Measurements from ENCODE around the gene SACM1L.

The SACM1L gene

GRCh38 chr3:45771166-45771775 is 82.1 kb downstream of the SACM1L start:
- CTCF ChIA-PET, result interaction anchor here (0.6 to 0.8 kb wide), 2 partner anchors 61 to 304 kb away, joined by 3 to 4 read pairs; no protein-coding TSS in a partner anchor
- H3K9me3 ChIP-seq (ENCODE audit: control insufficient read depth, insufficient read depth, low read depth, low read length), result no peaks in the 10 kb centered on the region

More at GRCh38 chr3:45771166-45771775, 82.1 kb downstream of the SACM1L start:
- no peak overlapping the region for H3K4me3 ChIP-seq (ENCODE audit: low read depth, low read length)
- no peak overlapping the region for H3K27ac ChIP-seq (ENCODE audit: extremely low read depth, low read depth, low read length)
- H3K36me3 ChIP-seq (ENCODE audit: control insufficient read depth in 2 of 2, insufficient read depth in 1 of 2, low read length in 2 of 2), result no peaks in the 10 kb centered on the region
- TF ChIP-seq ZNF175 (tag by site-specific recombination; IDR thresholded peaks at IDR 0.05), result no peak
- TF ChIP-seq ZNF266 (tag by site-specific recombination; IDR thresholded peaks at IDR 0.05; ENCODE audit: low read depth), result no peak
- no peak for TF ChIP-seq KLF7 (tag by site-specific recombination; IDR thresholded peaks at IDR 0.05; ENCODE audit: borderline replicate concordance)
- no peak for TF ChIP-seq ZNF521 (tag by site-specific recombination; IDR thresholded peaks at IDR 0.05)
- no peak for TF ChIP-seq ZEB2 (tag by site-specific recombination; IDR thresholded peaks at IDR 0.05)
- TF ChIP-seq PRDM10 (tag by site-specific recombination; IDR thresholded peaks at IDR 0.05), result no peak
- TF ChIP-seq ZSCAN5A (tag by site-specific recombination; IDR thresholded peaks at IDR 0.05), result no peak
- TF ChIP-seq ZNF624 (tag by site-specific recombination; IDR thresholded peaks at IDR 0.05), result no peak
- no peak for TF ChIP-seq ZNF645 (tag by site-specific recombination; IDR thresholded peaks at IDR 0.05)
- no peak for TF ChIP-seq ZNF561 (tag by site-specific recombination; IDR thresholded peaks at IDR 0.05; ENCODE audit: borderline replicate concordance)
- no peak for TF ChIP-seq ZNF223 (tag by site-specific recombination; IDR thresholded peaks at IDR 0.05)
- no peak for TF ChIP-seq HIC1 (tag by site-specific recombination; IDR thresholded peaks at IDR 0.05)
- TF ChIP-seq TSHZ1 (tag by site-specific recombination; IDR thresholded peaks at IDR 0.05; ENCODE audit: borderline replicate concordance), result no peak
- TF ChIP-seq ZNF776 (tag by site-specific recombination; IDR thresholded peaks at IDR 0.05; ENCODE audit: borderline replicate concordance), result no peak
- no peak for TF ChIP-seq ZIC2 (tag by site-specific recombination; IDR thresholded peaks at IDR 0.05)
- no peak for TF ChIP-seq ZNF354C (tag by site-specific recombination; IDR thresholded peaks at IDR 0.05; ENCODE audit: borderline replicate concordance, low read depth)
- TF ChIP-seq SP2 (tag by site-specific recombination; IDR thresholded peaks at IDR 0.05), result no peak
- TF ChIP-seq GFI1B (tag by site-specific recombination; IDR thresholded peaks at IDR 0.05), result no peak
- no peak for TF ChIP-seq ZNF148 (tag by site-specific recombination; IDR thresholded peaks at IDR 0.05; ENCODE audit: borderline replicate concordance)
- no peak for TF ChIP-seq ZBTB48 (tag by site-specific recombination; IDR thresholded peaks at IDR 0.05)
- no peaks in the 10 kb centered on the region for H3K4me1 ChIP-seq (ENCODE audit: control insufficient read depth, insufficient read depth, low read length)
- POLR2A ChIA-PET, result no interaction called here

Measured in HEK293 (cell line).